GM06990 (cell line): ENCODE measurements around the gene MAD1L1.
"Not testable (repeated sequence)": the region's sequence is repeated elsewhere in the genome, so short reads cannot be mapped to it uniquely, and the experiment has no call there.

Source experiments
- DNase-seq: peaks from one replicate; pipeline ENCODE4 v3.0.0-alpha.2; 2011; ENCODE audit not compliant: insufficient read length; ENCODE audit errors: extremely low read depth
- H3K27me3 ChIP-seq: replicated peaks from 2 replicates; pipeline ENCODE4 v1.6.0; 2011; ENCODE audit warnings: low read length; ENCODE audit not compliant: control insufficient read depth, insufficient read depth
- H3K36me3 ChIP-seq: 2 replicates; pipeline ENCODE4 v1.5.1; 2011; ENCODE audit warnings: low read length; ENCODE audit not compliant: control insufficient read depth, insufficient read depth
- H3K4me3 ChIP-seq: replicated peaks from 2 replicates; pipeline ENCODE4 v1.5.1; 2011; ENCODE audit warnings: low read depth, mild to moderate bottlenecking, control low read depth, low read length
- TF ChIP-seq, protein P1 (sequence below): IDR thresholded peaks from 2 replicates; pipeline ENCODE4 v1.5.1; 2011; ENCODE audit warnings: low read length, control low read depth, mild to moderate bottlenecking, inconsistent platforms; ENCODE audit not compliant: insufficient read depth, poor library complexity, severe bottlenecking

The MAD1L1 gene

DNA sequence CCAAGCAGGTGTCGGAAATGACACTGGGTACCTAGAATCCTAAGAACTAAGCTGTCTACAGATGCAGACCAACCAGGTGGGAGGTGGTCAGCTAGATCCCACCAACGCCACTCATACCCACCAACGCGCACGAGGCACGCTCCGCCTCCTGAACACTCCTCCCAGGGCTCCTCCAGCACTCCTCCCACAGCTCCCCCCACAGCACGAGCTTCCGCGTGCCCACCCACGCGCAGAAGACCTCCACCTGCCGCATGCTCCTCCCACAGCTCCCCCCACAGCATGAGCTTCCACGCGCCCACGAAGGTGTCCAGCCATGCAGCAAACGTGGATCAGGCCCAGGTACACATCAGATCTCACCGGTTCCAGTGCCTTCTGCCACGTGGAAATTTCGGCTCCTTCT is 196.0 kb downstream of the MAD1L1 start:
- no peak for DNase-seq
- no peaks in the 10 kb centered on the region for H3K27me3 ChIP-seq
- TF ChIP-seq, protein P1, sequence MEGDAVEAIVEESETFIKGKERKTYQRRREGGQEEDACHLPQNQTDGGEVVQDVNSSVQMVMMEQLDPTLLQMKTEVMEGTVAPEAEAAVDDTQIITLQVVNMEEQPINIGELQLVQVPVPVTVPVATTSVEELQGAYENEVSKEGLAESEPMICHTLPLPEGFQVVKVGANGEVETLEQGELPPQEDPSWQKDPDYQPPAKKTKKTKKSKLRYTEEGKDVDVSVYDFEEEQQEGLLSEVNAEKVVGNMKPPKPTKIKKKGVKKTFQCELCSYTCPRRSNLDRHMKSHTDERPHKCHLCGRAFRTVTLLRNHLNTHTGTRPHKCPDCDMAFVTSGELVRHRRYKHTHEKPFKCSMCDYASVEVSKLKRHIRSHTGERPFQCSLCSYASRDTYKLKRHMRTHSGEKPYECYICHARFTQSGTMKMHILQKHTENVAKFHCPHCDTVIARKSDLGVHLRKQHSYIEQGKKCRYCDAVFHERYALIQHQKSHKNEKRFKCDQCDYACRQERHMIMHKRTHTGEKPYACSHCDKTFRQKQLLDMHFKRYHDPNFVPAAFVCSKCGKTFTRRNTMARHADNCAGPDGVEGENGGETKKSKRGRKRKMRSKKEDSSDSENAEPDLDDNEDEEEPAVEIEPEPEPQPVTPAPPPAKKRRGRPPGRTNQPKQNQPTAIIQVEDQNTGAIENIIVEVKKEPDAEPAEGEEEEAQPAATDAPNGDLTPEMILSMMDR = no peak

DNA sequence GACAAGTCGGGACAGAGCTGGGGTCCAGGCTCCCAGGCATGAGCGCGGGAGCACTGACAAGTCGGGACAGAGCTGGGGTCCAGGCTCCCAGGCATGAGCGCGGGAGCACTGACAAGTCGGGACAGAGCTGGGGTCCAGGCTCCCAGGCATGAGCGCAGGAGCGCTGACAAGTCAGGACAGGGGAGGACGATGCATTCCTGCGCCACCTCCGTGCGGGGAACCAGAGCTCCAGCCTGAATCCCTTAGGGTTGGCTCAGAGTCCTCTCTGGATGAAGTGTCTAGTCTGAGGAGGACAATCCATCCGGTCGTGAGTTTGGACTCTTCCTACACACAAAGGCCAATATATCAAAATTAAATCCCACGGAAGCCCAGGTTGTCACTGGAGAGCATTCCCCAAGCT is 196.5 kb downstream of the MAD1L1 start:
- not testable (repeated sequence) for DNase-seq, H3K4me3 ChIP-seq, H3K36me3 ChIP-seq, H3K27me3 ChIP-seq

More for the DNA sequence above, 196.0 kb downstream of the MAD1L1 start:
- H3K36me3 ChIP-seq = no peaks in the 10 kb centered on the region; the same call in 1 of the 2 replicates
- no peak overlapping the region for H3K4me3 ChIP-seq

DNA sequence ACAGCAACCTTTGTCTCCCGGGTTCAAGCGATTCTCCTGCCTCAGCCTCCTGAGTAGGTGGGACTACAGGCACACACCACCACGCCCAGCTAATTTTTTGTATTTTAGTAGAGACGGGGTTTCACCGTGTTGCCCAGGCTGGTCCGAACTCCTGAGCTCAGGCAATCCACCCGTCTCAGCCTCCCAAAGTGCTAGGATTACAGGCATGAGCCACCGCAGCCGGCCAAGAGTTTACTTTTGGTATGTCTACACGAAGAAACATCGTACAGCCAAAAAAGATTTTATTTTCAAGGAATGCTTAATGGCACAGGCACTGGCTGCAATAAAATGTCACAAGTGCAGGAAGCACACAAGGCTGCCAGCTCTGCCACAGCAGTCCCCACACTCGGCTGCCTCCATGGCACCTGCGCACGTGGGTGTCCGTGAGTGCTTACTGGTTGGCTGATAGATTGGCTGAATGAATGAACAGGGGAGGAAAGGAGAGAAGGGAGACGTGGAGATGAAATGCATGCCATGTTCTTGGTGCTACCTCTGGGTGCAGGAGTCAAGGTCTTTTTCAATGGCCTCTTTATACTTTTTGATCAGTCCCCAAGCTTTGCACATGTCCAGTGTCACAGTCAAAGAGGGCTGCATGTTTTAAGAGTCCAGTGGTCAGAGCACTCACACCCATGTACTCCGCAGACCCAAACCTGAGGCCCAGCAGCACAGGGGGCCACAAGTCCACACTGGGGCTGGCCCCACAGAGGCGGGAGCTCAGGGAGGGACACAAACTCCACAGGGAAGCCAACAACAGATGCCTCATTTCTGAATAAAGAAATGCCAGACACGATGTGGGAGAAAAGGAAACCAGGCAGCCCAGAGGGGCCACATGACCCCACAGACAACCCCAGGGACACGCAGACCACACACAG is 198.2 kb downstream of the MAD1L1 start:
- no peak for DNase-seq
- no peaks in the 10 kb centered on the region; the same call in none of the 2 replicates for H3K36me3 ChIP-seq
- no peaks in the 10 kb centered on the region for H3K27me3 ChIP-seq
- H3K4me3 ChIP-seq = no peak overlapping the region
- TF ChIP-seq, protein P1 = no peak

DNA sequence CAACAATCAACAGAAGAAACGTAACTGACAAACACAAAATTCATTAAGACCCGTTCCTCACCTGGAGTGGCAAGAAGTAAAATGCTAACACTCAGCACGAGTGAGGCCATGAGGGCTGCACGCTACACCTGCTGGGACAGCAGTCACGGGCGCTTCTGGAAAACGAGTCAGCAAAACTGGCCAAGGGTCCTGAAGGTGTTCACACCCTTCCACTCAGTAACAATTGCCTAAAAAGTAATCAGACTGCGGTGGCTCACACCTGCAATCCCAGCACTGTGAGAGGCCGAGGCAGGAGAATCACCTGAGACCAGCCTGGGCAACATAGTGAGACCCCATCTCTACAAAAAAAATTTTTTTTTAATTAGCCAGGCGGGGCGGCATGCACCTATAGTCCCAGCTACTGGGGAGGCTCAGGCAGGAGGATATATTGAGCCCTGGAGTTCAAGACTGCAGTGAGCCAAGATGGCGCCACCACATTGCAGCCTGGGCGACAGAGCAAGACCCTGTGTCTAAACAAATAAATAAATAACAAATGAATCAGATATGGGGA is 199.1 kb downstream of the MAD1L1 start:
- Histone ChIP-seq H3K4me3 (no peak overlapping the region), H3K36me3 (no peaks in the 10 kb centered on the region; the same call in none of the 2 replicates), H3K27me3 (no peaks in the 10 kb centered on the region)
- no peak for DNase-seq
- TF ChIP-seq, protein P1 = no peak

DNA sequence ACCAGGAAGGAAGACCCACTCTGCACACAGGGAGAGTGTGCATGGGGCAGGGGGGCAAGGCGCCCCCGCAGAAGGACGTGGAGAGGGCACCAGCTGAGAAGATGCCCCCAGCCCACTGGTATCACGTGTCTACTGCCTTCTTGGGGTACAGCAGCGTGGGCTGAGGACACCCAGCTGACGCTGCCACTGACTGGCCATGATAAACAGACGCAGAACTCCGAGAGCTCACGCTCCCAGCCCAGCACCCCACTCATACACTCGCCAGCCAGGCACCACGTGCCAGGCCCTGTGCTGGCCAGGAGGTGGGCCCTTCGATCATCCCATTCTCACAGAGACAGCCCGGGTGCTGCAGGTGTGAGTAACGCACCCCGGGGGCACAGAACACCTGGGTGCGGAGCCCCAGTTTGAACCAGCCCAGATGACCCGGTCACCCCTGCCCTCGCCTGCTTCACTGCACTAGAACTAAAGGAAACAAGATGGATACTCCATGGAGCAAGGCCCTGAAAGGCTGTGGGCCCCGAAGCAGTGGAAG is 199.8 kb downstream of the MAD1L1 start:
- Histone ChIP-seq H3K36me3 (no peaks in the 10 kb centered on the region; the same call in none of the 2 replicates), H3K4me3 (no peak overlapping the region), H3K27me3 (no peaks in the 10 kb centered on the region)
- TF ChIP-seq, protein P1 = no peak
- no peak for DNase-seq
